Mesendoderm (in vitro differentiated cells): Measurements from ENCODE around the gene EIF3I.

Experiments used
- DNase-seq: peaks from one replicate; pipeline ENCODE4 v3.0.0; 2013
- H2AK5ac ChIP-seq: 2 replicates; pipeline ENCODE4 v1.6.1; 2013; ENCODE audit warnings: low read length, inconsistent platforms
- H2BK120ac ChIP-seq: 2 replicates; pipeline ENCODE4 v1.6.1; 2013; ENCODE audit warnings: low read depth, mild to moderate bottlenecking, low read length, moderate library complexity, mixed read lengths
- H2BK15ac ChIP-seq: replicated peaks from 2 replicates; pipeline ENCODE4 v1.6.1; 2013; ENCODE audit warnings: low read depth, mild to moderate bottlenecking, moderate library complexity
- H2BK5ac ChIP-seq: 2 replicates; pipeline ENCODE4 v1.6.1; 2013; ENCODE audit warnings: low read length, inconsistent platforms
- H3K18ac ChIP-seq: 2 replicates; pipeline ENCODE4 v1.6.1; 2013; ENCODE audit warnings: mild to moderate bottlenecking, low read length, mixed read lengths
- H3K23ac ChIP-seq: one replicate; pipeline ENCODE4 v1.6.1; 2013; ENCODE audit warnings: low read length
- H3K27ac ChIP-seq: 2 replicates; pipeline ENCODE4 v1.5.1; 2013; ENCODE audit warnings: low read depth, mild to moderate bottlenecking, inconsistent platforms, low read length, moderate library complexity
- H3K27me3 ChIP-seq: 2 replicates; pipeline ENCODE4 v1.6.1; 2013; ENCODE audit warnings: low read length, control low read depth, mild to moderate bottlenecking, inconsistent platforms; ENCODE audit not compliant: insufficient read depth, poor library complexity
- H3K36me3 ChIP-seq: 2 replicates; pipeline ENCODE4 v1.6.1; 2013; ENCODE audit warnings: low read length, inconsistent platforms; ENCODE audit not compliant: control insufficient read depth, insufficient read depth
- H3K4ac ChIP-seq: one replicate; pipeline ENCODE4 v1.6.1; 2013; ENCODE audit warnings: low read depth, mild to moderate bottlenecking, low read length, moderate library complexity
- H3K4me1 ChIP-seq: 2 replicates; pipeline ENCODE4 v1.6.1; 2013; ENCODE audit warnings: low read depth, low read length, inconsistent platforms; ENCODE audit not compliant: control insufficient read depth
- H3K4me2 ChIP-seq: 2 replicates; pipeline ENCODE4 v1.6.1; 2013; ENCODE audit warnings: low read length
- H3K4me3 ChIP-seq: 2 replicates; pipeline ENCODE4 v1.5.1; 2013; ENCODE audit warnings: mild to moderate bottlenecking, low read length
- H3K56ac ChIP-seq: one replicate; pipeline ENCODE4 v1.6.1; 2013; ENCODE audit warnings: low read length
- H3K79me1 ChIP-seq: 2 replicates; pipeline ENCODE4 v1.6.1; 2013; ENCODE audit warnings: low read length, inconsistent platforms
- H3K79me2 ChIP-seq: 2 replicates; pipeline ENCODE4 v1.6.1; 2013; ENCODE audit warnings: mild to moderate bottlenecking, low read length; ENCODE audit not compliant: control insufficient read depth, insufficient read depth
- H3K9ac ChIP-seq: 2 replicates; pipeline ENCODE4 v1.6.1; 2013; ENCODE audit warnings: low read length, inconsistent platforms
- H4K5ac ChIP-seq: one replicate; pipeline ENCODE4 v1.6.1; 2013; ENCODE audit warnings: low read length
- H4K8ac ChIP-seq: one replicate; pipeline ENCODE4 v1.6.1; 2013; ENCODE audit warnings: low read depth, mild to moderate bottlenecking, control low read depth, low read length, moderate library complexity
- WGBS: extraction: QIAGEN DNeasy Blood & Tissue Kit; methylation state at CpG from one replicate; pipeline ENCODE4 v1.1.7; 2013; ENCODE audit warnings: low lambda C conversion rate, missing lambda C conversion rate; ENCODE audit not compliant: insufficient coverage; ENCODE audit errors: extremely low coverage; 5-methylcytosine and 5-hydroxymethylcytosine counted together

EIF3I gene

DNA sequence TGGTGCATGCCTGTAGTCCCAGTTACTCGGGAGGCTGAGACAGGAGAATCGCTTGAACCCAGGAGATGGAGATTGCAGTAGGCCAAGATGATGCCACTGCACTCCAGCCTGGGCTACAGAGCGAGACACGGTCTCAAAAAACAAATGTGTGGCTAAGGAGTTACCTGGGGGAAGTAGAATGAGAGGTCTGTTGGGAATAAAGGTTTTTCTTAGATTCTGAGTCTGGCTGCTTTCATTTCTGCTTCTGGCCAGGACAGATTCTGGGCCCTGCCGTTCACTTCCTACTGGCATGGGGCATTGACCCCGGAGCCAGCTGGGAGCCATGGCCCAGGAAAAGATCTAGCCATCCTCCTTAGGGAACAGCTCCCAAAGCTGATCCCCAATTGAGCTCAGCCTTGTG, 13.7 kb upstream of the EIF3I start:
- no CpG with 5 or more reads among the region's 6 CpGs for WGBS

DNA sequence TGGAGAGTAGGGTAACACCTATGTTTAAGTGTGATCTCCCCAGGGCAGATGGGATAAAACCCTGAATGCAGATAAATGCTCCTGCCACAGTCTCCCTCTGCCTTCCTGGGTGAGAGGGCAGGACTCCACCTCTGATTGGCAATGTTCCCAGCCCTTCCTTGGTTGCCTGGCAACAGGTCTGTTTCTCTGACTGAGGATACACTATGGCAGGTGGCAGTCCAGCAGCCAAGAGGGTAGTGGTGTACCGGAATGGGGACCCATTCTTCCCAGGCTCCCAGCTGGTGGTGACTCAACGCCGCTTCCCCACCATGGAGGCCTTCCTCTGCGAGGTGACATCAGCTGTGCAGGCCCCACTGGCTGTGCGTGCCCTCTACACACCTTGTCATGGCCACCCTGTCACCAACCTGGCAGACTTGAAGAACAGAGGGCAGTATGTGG, 13.3 kb upstream of the EIF3I start, which contains the start of gene DCDC2B:
TSS of gene DCDC2B (plus strand) at position 199 of the 438 bp plus-strand sequence. CDS start at position 204, 5 bp downstream.
- H3K4me3 ChIP-seq: no peak within 1 kb of the TSS
- H3K79me1 ChIP-seq: no peaks in the 10 kb centered on the region
- H3K27me3 ChIP-seq: no peaks in the 10 kb centered on the region
- no peak within 1 kb of the TSS for H4K5ac ChIP-seq
- H2BK5ac ChIP-seq: no peak within 1 kb of the TSS
- no peak within 1 kb of the TSS for H3K56ac ChIP-seq
- no peak within 1 kb of the TSS for H3K18ac ChIP-seq
- H2BK120ac ChIP-seq: no peak within 1 kb of the TSS
- no peaks in the 10 kb centered on the region for H3K36me3 ChIP-seq
- no peak within 1 kb of the TSS for H3K23ac ChIP-seq
- no peak within 1 kb of the TSS for H2AK5ac ChIP-seq
- H3K9ac ChIP-seq: no peak within 1 kb of the TSS
- H4K8ac ChIP-seq: no peak within 1 kb of the TSS
- H3K4ac ChIP-seq: no peak within 1 kb of the TSS
- H2BK15ac ChIP-seq: no peak within 1 kb of the TSS
- no CpG with 5 or more reads among the region's 5 CpGs for WGBS
- H3K79me2 ChIP-seq: no peaks in the 10 kb centered on the region
- peak; percentile 62 for DNase-seq
- H3K27ac ChIP-seq: no peak within 1 kb of the TSS
- peaks cover 3% of the 10 kb centered on the region for H3K4me1 ChIP-seq
- no peak within 1 kb of the TSS for H3K4me2 ChIP-seq

More for the DNA sequence above, 13.7 kb upstream of the EIF3I start:
- DNase-seq: no peak
- no peak overlapping the region for H3K56ac ChIP-seq
- H3K4me3 ChIP-seq: no peak overlapping the region
- no peaks in the 10 kb centered on the region for H3K36me3 ChIP-seq
- H3K9ac ChIP-seq: no peak overlapping the region
- peaks cover 3% of the 10 kb centered on the region for H3K4me1 ChIP-seq
- no peak overlapping the region for H2BK120ac ChIP-seq
- no peak overlapping the region for H3K4ac ChIP-seq
- H3K23ac ChIP-seq: no peak overlapping the region
- no peak overlapping the region for H2AK5ac ChIP-seq
- H3K27me3 ChIP-seq: no peaks in the 10 kb centered on the region
- no peaks in the 10 kb centered on the region for H3K79me2 ChIP-seq
- no peak overlapping the region for H2BK15ac ChIP-seq
- H3K18ac ChIP-seq: no peak overlapping the region
- H3K79me1 ChIP-seq: no peaks in the 10 kb centered on the region
- no peak overlapping the region for H4K8ac ChIP-seq
- H3K27ac ChIP-seq: no peak overlapping the region
- no peak overlapping the region for H2BK5ac ChIP-seq
- H3K4me2 ChIP-seq: no peak overlapping the region
- no peak overlapping the region for H4K5ac ChIP-seq

DNA sequence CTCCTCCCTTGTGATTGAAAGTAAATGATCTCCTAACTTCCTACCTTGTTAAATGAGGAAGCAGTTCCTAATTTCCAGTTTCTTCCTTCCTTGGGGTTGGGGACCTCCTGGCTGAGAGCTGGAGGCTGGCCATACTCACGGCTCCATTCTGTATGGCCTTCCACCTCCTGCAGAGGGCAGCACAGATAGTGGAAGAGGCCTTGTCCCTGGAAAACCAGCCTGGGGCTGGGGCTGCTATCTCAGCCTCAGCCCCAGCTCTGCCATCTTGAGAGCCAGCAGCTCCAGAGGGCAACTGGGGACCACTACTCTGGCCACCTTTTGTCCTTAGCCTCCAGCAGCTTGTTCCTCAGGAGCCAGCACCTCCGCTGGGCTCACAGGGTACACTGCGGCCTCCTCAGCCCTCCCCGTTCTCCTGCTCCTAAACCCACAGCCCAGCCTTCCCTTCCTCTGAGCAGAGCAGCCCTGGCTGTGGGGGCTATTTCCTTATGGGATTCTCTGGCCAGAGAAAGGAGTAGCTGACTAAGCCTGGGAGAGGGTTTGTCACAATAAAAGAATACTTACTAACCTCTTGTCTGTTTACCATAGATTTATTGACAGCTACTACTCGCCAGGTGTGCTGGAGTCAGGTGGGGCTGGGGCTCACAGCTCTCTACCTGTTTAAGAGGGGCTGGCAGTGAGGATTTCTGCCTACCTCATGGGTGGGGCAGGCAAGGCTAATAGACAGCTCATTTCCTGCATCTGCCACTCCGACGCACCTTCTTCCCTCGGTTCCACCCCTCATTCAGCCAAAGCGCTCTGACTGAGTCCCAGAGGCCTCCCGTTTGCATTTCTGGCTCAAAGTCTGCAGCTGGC, 6.4 kb upstream of the EIF3I start:
- H3K27ac ChIP-seq: no peak overlapping the region
- H2BK120ac ChIP-seq: no peak overlapping the region

DNA sequence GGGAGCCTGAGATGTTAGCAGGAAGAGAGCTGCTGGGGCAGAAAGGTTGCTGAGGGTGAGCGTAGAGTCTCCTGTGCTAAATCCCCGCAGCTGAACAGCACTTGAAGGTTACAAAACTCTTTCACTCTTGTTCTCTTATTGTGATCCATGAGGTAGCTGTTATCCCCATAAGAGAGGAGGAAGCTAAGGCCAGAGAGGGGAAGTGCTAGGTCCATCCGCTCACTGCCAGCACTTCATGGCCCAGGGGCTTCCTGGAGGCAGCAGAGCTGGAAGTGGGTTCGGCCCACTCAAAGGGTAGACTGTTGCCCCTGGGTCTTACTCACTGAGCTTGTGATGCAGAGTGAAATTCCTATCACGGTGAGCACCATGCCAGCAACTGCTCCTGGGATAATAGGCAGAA, 5.6 kb upstream of the EIF3I start:
- no peaks in the 10 kb centered on the region for H3K79me2 ChIP-seq
- no peak overlapping the region for H2BK120ac ChIP-seq
- no peak overlapping the region for H3K9ac ChIP-seq
- H3K79me1 ChIP-seq: peaks cover 4% of the 10 kb centered on the region
- H3K23ac ChIP-seq: no peak overlapping the region
- no peak overlapping the region for H3K4me3 ChIP-seq
- no peak overlapping the region for H3K27ac ChIP-seq
- peaks cover 5% of the 10 kb centered on the region for H3K4me1 ChIP-seq
- no peak for DNase-seq
- H3K56ac ChIP-seq: no peak overlapping the region
- H4K5ac ChIP-seq: no peak overlapping the region
- no CpG with 5 or more reads among the region's 5 CpGs for WGBS
- H4K8ac ChIP-seq: no peak overlapping the region
- H2AK5ac ChIP-seq: no peak overlapping the region
- no peak overlapping the region for H3K4ac ChIP-seq
- H3K27me3 ChIP-seq: no peaks in the 10 kb centered on the region
- H2BK5ac ChIP-seq: no peak overlapping the region
- no peak overlapping the region for H3K18ac ChIP-seq
- H3K4me2 ChIP-seq: no peak overlapping the region
- H2BK15ac ChIP-seq: no peak overlapping the region
- H3K36me3 ChIP-seq: peaks cover 4% of the 10 kb centered on the region

More for the DNA sequence above, 6.4 kb upstream of the EIF3I start:
- no CpG with 5 or more reads among the region's 10 CpGs for WGBS
- Histone ChIP-seq H4K8ac (no peak overlapping the region), H3K4me1 (no peaks in the 10 kb centered on the region), H3K18ac (no peak overlapping the region), H3K27me3 (no peaks in the 10 kb centered on the region), H3K23ac (no peak overlapping the region), H4K5ac (no peak overlapping the region), H2BK5ac (no peak overlapping the region), H3K56ac (no peak overlapping the region), H3K4me3 (no peak overlapping the region), H3K79me2 (no peaks in the 10 kb centered on the region), H3K36me3 (peaks cover 4% of the 10 kb centered on the region), H2AK5ac (no peak overlapping the region), H3K79me1 (no peaks in the 10 kb centered on the region), H3K9ac (no peak overlapping the region), H3K4me2 (no peak overlapping the region), H3K4ac (no peak overlapping the region), H2BK15ac (no peak overlapping the region)
- DNase-seq: peak; percentile 87

DNA sequence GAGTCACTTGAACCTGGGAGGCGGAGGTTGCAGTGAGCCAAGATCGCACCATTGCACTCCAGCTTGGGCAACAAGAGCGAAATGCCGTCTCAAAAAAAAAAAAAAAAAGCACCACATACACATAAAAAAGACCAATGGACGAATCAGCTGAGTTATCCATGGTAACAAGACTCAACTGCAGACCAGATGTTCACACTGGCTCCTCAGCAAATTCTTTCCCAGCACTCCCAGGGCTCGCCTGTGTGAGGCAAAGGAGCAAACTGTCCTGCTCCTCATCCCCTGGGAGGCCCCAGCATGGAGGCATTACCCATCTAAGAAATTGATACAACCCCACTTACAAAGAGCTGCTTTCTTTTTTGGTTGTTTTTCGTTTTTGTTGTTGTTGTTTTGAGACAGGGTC, 3.2 kb upstream of the EIF3I start:
- Histone ChIP-seq H3K4me2 (no peak overlapping the region), H3K9ac (no peak overlapping the region), H3K27me3 (no peaks in the 10 kb centered on the region), H2AK5ac (no peak overlapping the region), H3K4me3 (no peak overlapping the region), H2BK5ac (no peak overlapping the region), H3K27ac (no peak overlapping the region), H2BK15ac (no peak overlapping the region), H3K4ac (no peak overlapping the region), H3K18ac (no peak overlapping the region), H3K36me3 (peaks cover 5% of the 10 kb centered on the region), H4K5ac (no peak overlapping the region), H2BK120ac (no peak overlapping the region), H3K23ac (no peak overlapping the region), H3K79me2 (peaks cover 14% of the 10 kb centered on the region), H3K79me1 (peaks cover 14% of the 10 kb centered on the region), H3K4me1 (peaks cover 5% of the 10 kb centered on the region), H4K8ac (no peak overlapping the region), H3K56ac (no peak overlapping the region)
- WGBS: no CpG with 5 or more reads among the region's 7 CpGs
- DNase-seq: no peak
